Activated T-cell treated with anti-CD3 and anti-CD28 coated beads, Interleukin-2, amount 50 U/mL, for 1 hour (primary cell): ENCODE measurements around the gene NFATC2.
"Not testable (repeated sequence)": the region's sequence is repeated elsewhere in the genome, so short reads cannot be mapped to it uniquely, and the experiment has no call there.

ENCODE experiments used
- DNase-seq: peaks from one replicate; pipeline ENCODE4 v3.0.0-alpha.2; 2020

NFATC2 gene

GRCh38 chr20:51346686-51347485 is 195.6 kb downstream of the NFATC2 start:
- DNase-seq: no peak

GRCh38 chr20:51345601-51346101 is 196.9 kb downstream of the NFATC2 start:
- no peak for DNase-seq

GRCh38 chr20:51343802-51344201 is 198.7 kb downstream of the NFATC2 start:
- DNase-seq: not testable (repeated sequence)

- no peak for DNase-seq
Measured at GRCh38 chr20:51342510-51343236, 199.8 kb downstream of the NFATC2 start.

GRCh38 chr20:51341581-51341980 is 200.9 kb downstream of the NFATC2 start:
- DNase-seq: no peak

GRCh38 chr20:51340451-51340840 is 202.1 kb downstream of the NFATC2 start:
- DNase-seq: no peak

- DNase-seq: no peak
Measured at GRCh38 chr20:51339721-51340450, 202.6 kb downstream of the NFATC2 start.

- DNase-seq: no peak
Measured at GRCh38 chr20:51338692-51339440, 203.7 kb downstream of the NFATC2 start.

- no peak for DNase-seq
Measured at GRCh38 chr20:51337126-51337805, 205.3 kb downstream of the NFATC2 start.
